ENCODE data around the gene UBASH3A.

The UBASH3A gene

DNA sequence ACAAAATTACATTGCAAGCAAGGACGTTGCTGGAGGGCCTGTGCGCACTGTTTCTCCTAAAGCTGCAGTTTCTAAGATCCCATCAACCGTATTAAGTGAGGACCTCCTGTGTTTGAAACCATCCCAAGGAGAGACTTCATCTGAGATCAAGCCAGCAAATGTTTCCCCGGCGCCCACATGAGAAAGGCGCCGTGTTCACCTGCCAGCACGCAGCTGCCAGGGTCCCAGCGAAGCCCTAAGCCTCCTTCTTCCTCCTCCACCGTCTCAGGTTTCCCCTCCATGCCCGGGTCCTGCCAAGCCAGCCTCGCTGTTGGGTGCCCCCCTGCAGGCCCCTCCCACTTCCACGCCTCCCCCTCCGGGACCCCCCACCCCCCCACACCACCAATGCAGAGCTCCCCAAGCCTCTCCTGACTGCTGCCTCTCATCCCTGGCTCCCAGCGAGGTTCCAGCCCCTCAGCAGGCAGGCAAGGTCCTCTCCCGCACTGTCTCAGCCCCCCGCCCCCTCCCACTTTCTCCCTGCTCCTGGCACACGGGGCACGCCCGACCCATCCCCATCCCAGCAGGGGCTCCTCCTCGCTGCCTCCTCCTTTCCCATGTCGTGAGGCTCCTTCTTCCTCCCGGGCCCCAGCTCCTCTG lies 28.7 kb upstream of the UBASH3A start:
- TF ChIP-seq, protein P1, sequence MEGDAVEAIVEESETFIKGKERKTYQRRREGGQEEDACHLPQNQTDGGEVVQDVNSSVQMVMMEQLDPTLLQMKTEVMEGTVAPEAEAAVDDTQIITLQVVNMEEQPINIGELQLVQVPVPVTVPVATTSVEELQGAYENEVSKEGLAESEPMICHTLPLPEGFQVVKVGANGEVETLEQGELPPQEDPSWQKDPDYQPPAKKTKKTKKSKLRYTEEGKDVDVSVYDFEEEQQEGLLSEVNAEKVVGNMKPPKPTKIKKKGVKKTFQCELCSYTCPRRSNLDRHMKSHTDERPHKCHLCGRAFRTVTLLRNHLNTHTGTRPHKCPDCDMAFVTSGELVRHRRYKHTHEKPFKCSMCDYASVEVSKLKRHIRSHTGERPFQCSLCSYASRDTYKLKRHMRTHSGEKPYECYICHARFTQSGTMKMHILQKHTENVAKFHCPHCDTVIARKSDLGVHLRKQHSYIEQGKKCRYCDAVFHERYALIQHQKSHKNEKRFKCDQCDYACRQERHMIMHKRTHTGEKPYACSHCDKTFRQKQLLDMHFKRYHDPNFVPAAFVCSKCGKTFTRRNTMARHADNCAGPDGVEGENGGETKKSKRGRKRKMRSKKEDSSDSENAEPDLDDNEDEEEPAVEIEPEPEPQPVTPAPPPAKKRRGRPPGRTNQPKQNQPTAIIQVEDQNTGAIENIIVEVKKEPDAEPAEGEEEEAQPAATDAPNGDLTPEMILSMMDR (conservative IDR thresholded peaks at IDR 0.05; ENCODE audit: low read depth, low read length), result no peak
- no peak for DNase-seq (ENCODE audit: low read depth)
- no peak overlapping the region for H3K4me3 ChIP-seq (ENCODE audit: low read depth, low read length)

DNA sequence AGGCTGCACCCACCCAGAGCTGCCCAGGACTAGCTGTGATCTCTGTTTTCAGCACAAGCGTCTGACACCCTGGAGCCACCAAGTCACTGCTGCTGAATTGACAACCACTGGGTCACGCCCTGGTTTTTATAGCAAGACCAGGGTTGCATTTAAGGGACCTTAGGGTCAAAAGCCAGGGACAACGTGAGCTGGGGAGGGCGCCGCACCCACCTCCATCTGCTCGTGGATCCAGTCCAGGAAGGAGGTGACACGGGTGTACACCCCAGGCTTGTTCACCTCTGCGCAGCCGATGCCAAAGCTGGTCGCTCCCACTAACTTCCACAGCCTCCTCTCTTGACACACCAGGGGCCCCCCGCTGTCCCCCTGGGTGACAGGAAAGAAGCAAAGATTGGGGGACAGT lies 28.2 kb upstream of the UBASH3A start:
- TF ChIP-seq, protein P1 (conservative IDR thresholded peaks at IDR 0.05; ENCODE audit: low read depth, low read length), result no peak
- H3K4me3 ChIP-seq (ENCODE audit: low read depth, low read length), result no peak overlapping the region
- no peak for DNase-seq (ENCODE audit: low read depth)

DNA sequence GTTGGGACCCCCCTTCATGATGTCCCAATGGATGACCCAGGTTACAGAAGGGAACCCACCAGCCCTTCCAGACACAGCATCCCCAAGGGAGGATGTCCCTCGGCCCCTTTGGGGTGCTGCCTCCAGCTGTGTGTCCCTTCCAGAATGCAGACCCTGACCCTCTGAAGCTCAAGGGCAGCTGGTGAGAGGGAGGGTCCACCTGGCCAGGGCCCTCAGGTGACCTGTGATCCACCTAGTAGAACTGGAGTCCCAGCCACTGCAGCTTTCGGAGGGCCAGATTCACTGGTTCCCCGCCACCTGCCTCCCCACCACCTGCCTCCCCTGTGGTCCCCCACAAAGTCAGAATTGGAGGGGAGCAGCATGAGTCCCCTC lies 27.8 kb upstream of the UBASH3A start:
- TF ChIP-seq, protein P1 (conservative IDR thresholded peaks at IDR 0.05; ENCODE audit: low read depth, low read length), result no peak
- no peak overlapping the region for H3K4me3 ChIP-seq (ENCODE audit: low read depth, low read length)
- DNase-seq (ENCODE audit: low read depth), result no peak

DNA sequence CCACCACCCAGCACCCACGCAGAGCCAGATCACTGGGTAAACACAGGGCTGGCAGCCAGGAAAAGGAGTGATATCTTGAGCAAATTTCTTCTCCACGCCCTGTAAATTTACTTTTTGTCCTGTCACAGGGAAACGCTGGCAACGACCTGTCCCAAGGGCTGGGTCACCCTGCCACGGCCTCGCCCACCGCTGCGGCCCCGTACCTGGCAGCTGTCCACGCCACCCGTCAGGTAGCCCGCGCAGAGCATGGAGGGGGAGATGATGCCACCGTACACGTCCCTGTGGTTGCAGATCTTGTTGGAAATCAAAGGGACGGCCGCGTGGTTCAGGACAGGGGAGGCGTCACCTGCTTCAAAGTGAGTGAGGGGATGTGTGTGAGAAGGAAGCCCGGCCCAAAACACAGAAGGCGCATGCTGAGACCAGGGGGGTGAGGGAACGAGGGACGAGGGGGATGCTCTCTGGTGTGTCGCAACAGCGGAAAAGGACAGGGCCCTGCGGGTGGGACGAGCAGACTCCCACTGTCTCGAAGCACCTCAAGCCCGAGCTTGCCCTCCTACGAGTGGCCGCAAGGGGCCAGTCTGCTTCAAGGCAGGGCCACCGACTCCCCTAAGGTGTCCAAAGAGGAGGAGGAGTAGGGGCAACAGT lies 27.2 kb upstream of the UBASH3A start:
- TF ChIP-seq, protein P1 (conservative IDR thresholded peaks at IDR 0.05; ENCODE audit: low read depth, low read length), result no peak

DNA sequence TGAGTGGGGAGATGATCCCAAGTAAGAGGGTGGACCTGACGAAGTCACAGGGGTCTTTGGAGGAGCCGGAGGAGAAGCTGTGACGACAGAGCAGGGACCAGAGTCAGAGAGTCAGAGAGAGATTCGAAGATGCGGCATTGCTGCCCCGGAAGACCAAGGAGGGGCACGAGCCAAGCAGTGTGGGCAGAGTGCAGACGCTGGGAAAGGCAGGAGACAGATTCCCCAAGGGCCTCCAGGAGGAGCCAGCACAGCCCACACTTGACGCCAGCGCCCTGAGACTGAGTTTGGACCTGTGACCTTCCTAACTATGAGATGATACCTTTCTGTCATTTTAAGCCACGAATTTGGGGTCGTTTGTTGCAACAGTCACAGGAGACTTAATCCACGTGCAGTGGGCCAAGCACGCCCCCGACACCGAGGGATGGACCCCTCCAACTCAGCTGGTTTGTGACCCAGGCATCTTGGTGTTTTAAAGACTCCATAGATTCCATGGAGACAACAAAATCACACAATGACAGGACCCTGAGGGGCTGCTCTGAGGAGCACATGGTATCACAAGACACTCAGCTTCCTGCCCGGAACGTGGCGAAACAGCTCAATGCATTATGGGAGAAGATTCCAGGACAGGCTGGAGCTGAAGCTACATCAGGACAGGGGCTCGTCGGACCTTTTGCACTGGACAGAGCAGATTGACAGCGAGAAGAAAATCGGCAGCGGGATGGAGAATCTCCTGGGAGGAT lies 26.3 kb upstream of the UBASH3A start:
- no peak for DNase-seq (ENCODE audit: low read depth)
- TF ChIP-seq, protein P1 (conservative IDR thresholded peaks at IDR 0.05; ENCODE audit: low read depth, low read length), result no peak
- H3K4me3 ChIP-seq (ENCODE audit: low read depth, low read length), result no peak overlapping the region

More for the DNA sequence above, 27.2 kb upstream of the UBASH3A start:
- DNase-seq (ENCODE audit: low read depth), result no peak
- no peak overlapping the region for H3K4me3 ChIP-seq (ENCODE audit: low read depth, low read length)

DNA sequence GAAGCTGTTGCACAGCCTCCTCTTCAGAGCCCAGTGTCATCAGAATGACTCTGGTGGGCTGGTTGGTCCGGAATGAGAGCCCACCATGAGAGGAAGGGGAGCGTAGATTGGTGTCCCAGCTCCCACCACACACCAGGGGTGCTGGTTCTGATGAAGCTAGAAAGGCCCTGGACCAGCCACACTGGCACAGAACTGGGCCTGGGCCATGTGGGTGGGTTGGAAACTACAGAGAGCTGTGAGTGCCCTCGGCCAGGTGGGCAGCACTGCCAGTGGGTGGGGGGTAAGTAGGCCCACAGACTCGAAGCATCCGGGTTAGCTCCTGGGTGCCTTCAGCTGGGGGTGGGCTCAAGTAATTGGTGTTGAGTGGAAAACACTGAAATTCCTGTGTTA lies 25.8 kb upstream of the UBASH3A start:
- TF ChIP-seq, protein P1 (conservative IDR thresholded peaks at IDR 0.05; ENCODE audit: low read depth, low read length), result no peak
- H3K4me3 ChIP-seq (ENCODE audit: low read depth, low read length), result no peak overlapping the region
- no peak for DNase-seq (ENCODE audit: low read depth)

Data from choroid plexus epithelial cell (primary cell).